ENCODE data around the gene IFT52. TPM values are rescaled to one million over a fixed set of nuclear protein-coding genes. Genes with fewer than 3 reads are reported as not detected.

The IFT52 gene
- 10 to 100 TPM in 3 of 4 donors, 1 to 10 TPM in 1; 1.4 to 83.4 (median 19.9) TPM for total RNA-seq

- intact Hi-C loops (cut with DNase I; ENCODE audit: low total_unique reads), result no loop called here
- Histone ChIP-seq H3K36me3 (peaks cover 0 to 5% (median 2%) of the 10 kb centered on the region in 4 donors), H3K4me3 (peak within 1 kb of the TSS; percentile 37 to 92 (median 80)), H3K9me3 (no peaks in the 10 kb centered on the region), H3K27ac (peak within 1 kb of the TSS; percentile 75 to 86 (median 82)), H3K4me1 (peaks cover 5 to 19% (median 14%) of the 10 kb centered on the region in 4 donors), H3K27me3 (no peaks in the 10 kb centered on the region)
- peak; percentile 96 for DNase-seq
- 0 to 1% methylated on average over 7 to 56 of the region's 68 CpGs for WGBS, 2 donors (ENCODE audit: low coverage in 1 of 2)
- peak in 1 of 5 experiments; percentile 12 for TF ChIP-seq CTCF (IDR thresholded peaks at IDR 0.05)
- TF ChIP-seq POLR2AphosphoS5 (IDR thresholded peaks at IDR 0.05), result peak; percentile 69 to 70 (median 69)
- TF ChIP-seq EP300 (IDR thresholded peaks at IDR 0.05; ENCODE audit: low read depth), result no peak
- peak; percentile 49 for TF ChIP-seq POLR2A (IDR thresholded peaks at IDR 0.05)
- in situ Hi-C loops (cut with MboI; ENCODE audit: low pct_ligation_motif_present in 1 of 4, low pct_unique_long_range_greater_than_20kb in 1 of 4, low sequenced_read_pairs in 3 of 4), result no loop called here
Measured at GRCh38 chr20:43590392-43591303, at the start of gene IFT52. Gene IFT52, plus strand, starts transcription at chr20:43590937. Its CDS starts 3,762 bp downstream, at chr20:43594699.

- Histone ChIP-seq H3K27me3 (no peaks in the 10 kb centered on the region), H3K4me1 (peaks cover 0 to 2% (median 0%) of the 10 kb centered on the region in 4 donors), H3K9me3 (no peaks in the 10 kb centered on the region), H3K36me3 (no peaks in the 10 kb centered on the region), H3K27ac (peak overlapping the region in 1 of 4 donors; percentile 23), H3K4me3 (no peak overlapping the region)
- WGBS, 2 donors (ENCODE audit: low coverage in 1 of 2), result 17 to 40% methylated on average over 2 of the region's 2 CpGs
- no peak for TF ChIP-seq EP300 (IDR thresholded peaks at IDR 0.05; ENCODE audit: low read depth)
- intact Hi-C loops (cut with DNase I; ENCODE audit: low total_unique reads), result loop anchor here (1.0 kb wide), 1 partner anchor 42 kb away; no protein-coding TSS in a partner anchor
- in situ Hi-C loops (cut with MboI; ENCODE audit: low pct_ligation_motif_present in 1 of 4, low pct_unique_long_range_greater_than_20kb in 1 of 4, low sequenced_read_pairs in 3 of 4), result loop anchor here in 1 of 4 donors (25.0 kb wide), 1 partner anchor 546 kb away; no protein-coding TSS in a partner anchor
- no peak for DNase-seq
Measured at GRCh38 chr20:43541214-43541613, 49.5 kb upstream of the IFT52 start.

GRCh38 chr20:43542161-43542560 is 48.6 kb upstream of the IFT52 start:
- no peaks in the 10 kb centered on the region for H3K9me3 ChIP-seq
- H3K27me3 ChIP-seq, result no peaks in the 10 kb centered on the region
- TF ChIP-seq EP300 (IDR thresholded peaks at IDR 0.05; ENCODE audit: low read depth), result no peak
- no peak for TF ChIP-seq CTCF (IDR thresholded peaks at IDR 0.05)
- no peak for TF ChIP-seq POLR2A (IDR thresholded peaks at IDR 0.05)
- TF ChIP-seq POLR2AphosphoS5 (IDR thresholded peaks at IDR 0.05), result no peak
- in situ Hi-C loops (cut with MboI; ENCODE audit: low pct_ligation_motif_present in 1 of 4, low pct_unique_long_range_greater_than_20kb in 1 of 4, low sequenced_read_pairs in 3 of 4), result loop anchor here in 1 of 4 donors (25.0 kb wide), 1 partner anchor 545 kb away; no protein-coding TSS in a partner anchor
- H3K4me1 ChIP-seq, result peaks cover 0 to 2% (median 0%) of the 10 kb centered on the region in 4 donors
- H3K4me3 ChIP-seq, result no peak overlapping the region
- peak overlapping the region in 3 of 4 donors; percentile 17 to 53 (median 23) for H3K27ac ChIP-seq
- intact Hi-C loops (cut with DNase I; ENCODE audit: low total_unique reads), result no loop called here
- no peaks in the 10 kb centered on the region for H3K36me3 ChIP-seq
- 74 to 81% methylated on average over 2 to 5 of the region's 5 CpGs for WGBS, 2 donors (ENCODE audit: low coverage in 1 of 2)
- DNase-seq, result no peak

- Histone ChIP-seq H3K4me1 (peaks cover 0 to 2% (median 0%) of the 10 kb centered on the region in 4 donors), H3K27me3 (no peaks in the 10 kb centered on the region), H3K4me3 (no peak overlapping the region), H3K27ac (no peak overlapping the region), H3K9me3 (no peaks in the 10 kb centered on the region), H3K36me3 (no peaks in the 10 kb centered on the region)
- intact Hi-C loops (cut with DNase I; ENCODE audit: low total_unique reads) (no loop called here), in situ Hi-C loops (cut with MboI; ENCODE audit: low pct_ligation_motif_present in 1 of 4, low pct_unique_long_range_greater_than_20kb in 1 of 4, low sequenced_read_pairs in 3 of 4) (loop anchor here in 1 of 4 donors (25.0 kb wide), 1 partner anchor 545 kb away; no protein-coding TSS in a partner anchor)
- WGBS, 2 donors (ENCODE audit: low coverage in 1 of 2), result 68 to 70% methylated on average over 4 of the region's 4 CpGs
- DNase-seq, result no peak
- TF ChIP-seq POLR2AphosphoS5 (IDR thresholded peaks at IDR 0.05) (no peak), CTCF (IDR thresholded peaks at IDR 0.05) (no peak), POLR2A (IDR thresholded peaks at IDR 0.05) (no peak), EP300 (IDR thresholded peaks at IDR 0.05; ENCODE audit: low read depth) (no peak)
Measured at GRCh38 chr20:43542674-43543073, 48.1 kb upstream of the IFT52 start.
